Smooth muscle cell (in vitro differentiated cells): ENCODE measurements around the gene IQCE. TPM values are rescaled to one million over a fixed set of nuclear protein-coding genes. Genes with fewer than 3 reads are reported as not detected.

Experiments
- DNase-seq: peaks from one replicate; lab custom pipeline; 2025; ENCODE audit not compliant: unreplicated experiment; lab: John Stamatoyannopoulos, UW
- H2AFZ ChIP-seq: fragments of 200-600 bp; sonication (generic); 2 replicates; pipeline ENCODE4 v1.6.0; 2016; ENCODE audit warnings: antibody characterized with exemption, low read depth, mild to moderate bottlenecking
- H3F3A ChIP-seq: fragments of 200-600 bp; sonication (generic); 2 replicates; pipeline ENCODE4 v1.6.0; 2017; ENCODE audit warnings: antibody characterized with exemption, low read depth
- H3K27ac ChIP-seq: fragments of 200-600 bp; sonication (generic); 2 replicates; pipeline ENCODE4 v1.5.1; 2016; ENCODE audit warnings: low read depth, mild to moderate bottlenecking
- H3K27me3 ChIP-seq: fragments of 200-600 bp; sonication (generic); 2 replicates; pipeline ENCODE4 v1.6.1; 2016; ENCODE audit warnings: low read depth, mild to moderate bottlenecking
- H3K36me3 ChIP-seq: fragments of 200-600 bp; sonication (generic); 2 replicates; pipeline ENCODE4 v1.5.1; 2016; ENCODE audit warnings: low read depth
- H3K4me1 ChIP-seq: fragments of 200-600 bp; sonication (generic); 2 replicates; pipeline ENCODE4 v1.5.1; 2016; ENCODE audit warnings: low read depth
- H3K4me2 ChIP-seq: fragments of 200-600 bp; sonication (generic); 2 replicates; pipeline ENCODE4 v1.6.0; 2016; ENCODE audit warnings: mild to moderate bottlenecking
- H3K4me3 ChIP-seq: fragments of 200-600 bp; sonication (generic); 2 replicates; pipeline ENCODE4 v1.5.1; 2016; ENCODE audit warnings: mild to moderate bottlenecking
- H3K79me2 ChIP-seq: fragments of 200-600 bp; sonication (generic); 2 replicates; pipeline ENCODE4 v1.6.0; 2016; ENCODE audit warnings: low read depth, mild to moderate bottlenecking
- H3K9ac ChIP-seq: fragments of 200-600 bp; sonication (generic); 2 replicates; pipeline ENCODE4 v1.6.0; 2016; ENCODE audit warnings: low read depth
- H3K9me3 ChIP-seq: fragments of 200-600 bp; sonication (generic); replicated peaks from 2 replicates; pipeline ENCODE4 v1.5.1; 2016; ENCODE audit warnings: low read depth
- H4K20me1 ChIP-seq: fragments of 200-600 bp; sonication (generic); 2 replicates; pipeline ENCODE4 v1.6.0; 2016; ENCODE audit warnings: low read depth
- CTCF ChIP-seq: fragments of 200-600 bp; sonication (generic); IDR thresholded peaks from 2 replicates; pipeline ENCODE4 v1.5.1; 2017; ENCODE audit warnings: borderline replicate concordance, mild to moderate bottlenecking, antibody characterized with exemption; ENCODE audit not compliant: insufficient read depth, poor library complexity, severe bottlenecking
- WGBS: methylation state at CpG from one replicate; pipeline ENCODE4 v1.1.7; 2016; ENCODE audit warnings: low lambda C conversion rate; 5-methylcytosine and 5-hydroxymethylcytosine counted together
- polyA plus RNA-seq: library from polyadenylated mRNA; unstranded; fragments of >200 nt; fragmentation: Nextera tagmentation; extraction: Ambion mirVana; gene quantifications from 2 replicates; pipeline ENCODE4 v1.2.1, GENCODE V29; 2016
- total RNA-seq: library from RNA; depleted of rRNA; stranded (reverse); fragments of >200 nt; gene quantifications from 2 replicates; pipeline ENCODE4 v1.2.3, GENCODE V29; 2014

IQCE gene
- total and polyA plus RNA-seq, 2 experiments from 2014 or later, result 5.8 to 12.7 TPM

DNA sequence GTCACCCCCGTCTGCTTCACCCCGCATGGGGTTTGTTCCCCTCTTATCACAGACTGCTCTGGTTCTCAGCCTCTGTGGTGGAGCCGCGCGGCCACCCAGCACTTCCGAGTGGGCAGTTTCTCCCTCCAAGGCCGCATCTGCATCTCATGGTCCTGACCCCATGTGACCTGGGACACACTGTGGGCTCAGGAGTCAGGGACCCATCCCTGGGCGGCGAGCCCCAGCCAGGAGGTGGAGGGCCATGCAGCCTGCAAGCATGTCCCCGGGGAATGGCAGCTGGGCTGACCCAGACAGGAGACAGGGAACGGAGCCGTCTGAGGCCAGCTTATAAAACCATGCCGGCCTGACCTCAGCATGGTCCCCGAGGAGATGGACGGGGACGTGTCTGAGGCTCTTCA, 47.8 kb downstream of the IQCE start:
- peaks cover 8% of the 10 kb centered on the region for H3K4me1 ChIP-seq
- H3K79me2 ChIP-seq, result no peaks in the 10 kb centered on the region
- no peaks in the 10 kb centered on the region for H3K9me3 ChIP-seq
- no peak overlapping the region for H3K4me3 ChIP-seq
- H2AFZ ChIP-seq, result no peak overlapping the region
- TF ChIP-seq CTCF, result no peak
- 84% methylated on average over 16 of the region's 16 CpGs for WGBS
- DNase-seq, result no peak
- no peak overlapping the region for H3K4me2 ChIP-seq
- no peaks in the 10 kb centered on the region for H4K20me1 ChIP-seq
- H3K9ac ChIP-seq, result no peak overlapping the region
- no peaks in the 10 kb centered on the region for H3F3A ChIP-seq
- H3K27ac ChIP-seq, result no peak overlapping the region
- no peaks in the 10 kb centered on the region for H3K27me3 ChIP-seq
- H3K36me3 ChIP-seq, result no peaks in the 10 kb centered on the region

DNA sequence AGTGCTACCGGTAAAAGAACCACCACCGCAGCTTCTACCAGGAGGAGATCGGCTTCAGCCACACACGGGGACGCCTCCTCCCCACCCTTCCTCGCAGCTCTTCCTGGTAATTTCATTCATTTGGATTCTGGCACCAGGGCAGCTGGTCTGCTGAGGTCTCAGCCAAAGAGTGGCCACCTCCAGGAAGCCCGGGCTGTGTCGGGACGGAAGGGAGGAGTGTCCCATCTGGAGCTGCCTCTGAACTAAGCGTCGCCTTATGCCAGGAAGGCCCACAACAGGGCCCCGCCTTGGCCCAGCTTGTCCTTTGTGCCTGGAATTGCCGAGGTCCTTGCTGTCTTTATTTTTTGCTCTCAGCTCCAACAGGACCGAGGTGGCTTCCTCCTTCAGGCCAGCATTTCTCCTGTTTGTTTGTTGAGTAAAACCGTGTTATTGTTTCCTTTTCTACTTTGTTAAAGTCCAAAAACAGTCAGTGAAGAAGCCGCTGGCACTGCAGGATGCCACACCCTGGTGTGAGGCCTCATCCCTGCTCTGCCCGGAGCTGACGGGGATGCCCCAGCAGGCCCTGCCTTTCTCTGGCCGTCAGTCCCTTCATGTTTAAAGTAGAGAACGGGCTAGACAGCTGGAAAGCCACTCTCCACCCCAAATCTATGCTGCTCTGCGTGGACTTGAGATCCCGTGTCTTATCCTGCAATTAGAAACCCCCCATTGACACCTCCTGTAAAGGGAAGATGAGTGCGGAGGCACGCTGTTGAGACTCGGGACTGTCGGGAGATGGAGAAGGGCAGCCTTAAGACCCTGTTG, 48.5 kb downstream of the IQCE start:
- H3K4me3 ChIP-seq, result no peak overlapping the region
- TF ChIP-seq CTCF, result no peak
- H3K4me1 ChIP-seq, result peaks cover 8% of the 10 kb centered on the region
- no peak overlapping the region for H3K27ac ChIP-seq
- no peaks in the 10 kb centered on the region for H3K79me2 ChIP-seq
- H4K20me1 ChIP-seq, result no peaks in the 10 kb centered on the region
- WGBS, result 85% methylated on average over 26 of the region's 26 CpGs
- no peak for DNase-seq
- no peaks in the 10 kb centered on the region for H3K27me3 ChIP-seq
- H3K9ac ChIP-seq, result no peak overlapping the region
- H3F3A ChIP-seq, result no peaks in the 10 kb centered on the region
- H2AFZ ChIP-seq, result no peak overlapping the region
- no peaks in the 10 kb centered on the region for H3K9me3 ChIP-seq
- no peak overlapping the region for H3K4me2 ChIP-seq
- no peaks in the 10 kb centered on the region for H3K36me3 ChIP-seq

DNA sequence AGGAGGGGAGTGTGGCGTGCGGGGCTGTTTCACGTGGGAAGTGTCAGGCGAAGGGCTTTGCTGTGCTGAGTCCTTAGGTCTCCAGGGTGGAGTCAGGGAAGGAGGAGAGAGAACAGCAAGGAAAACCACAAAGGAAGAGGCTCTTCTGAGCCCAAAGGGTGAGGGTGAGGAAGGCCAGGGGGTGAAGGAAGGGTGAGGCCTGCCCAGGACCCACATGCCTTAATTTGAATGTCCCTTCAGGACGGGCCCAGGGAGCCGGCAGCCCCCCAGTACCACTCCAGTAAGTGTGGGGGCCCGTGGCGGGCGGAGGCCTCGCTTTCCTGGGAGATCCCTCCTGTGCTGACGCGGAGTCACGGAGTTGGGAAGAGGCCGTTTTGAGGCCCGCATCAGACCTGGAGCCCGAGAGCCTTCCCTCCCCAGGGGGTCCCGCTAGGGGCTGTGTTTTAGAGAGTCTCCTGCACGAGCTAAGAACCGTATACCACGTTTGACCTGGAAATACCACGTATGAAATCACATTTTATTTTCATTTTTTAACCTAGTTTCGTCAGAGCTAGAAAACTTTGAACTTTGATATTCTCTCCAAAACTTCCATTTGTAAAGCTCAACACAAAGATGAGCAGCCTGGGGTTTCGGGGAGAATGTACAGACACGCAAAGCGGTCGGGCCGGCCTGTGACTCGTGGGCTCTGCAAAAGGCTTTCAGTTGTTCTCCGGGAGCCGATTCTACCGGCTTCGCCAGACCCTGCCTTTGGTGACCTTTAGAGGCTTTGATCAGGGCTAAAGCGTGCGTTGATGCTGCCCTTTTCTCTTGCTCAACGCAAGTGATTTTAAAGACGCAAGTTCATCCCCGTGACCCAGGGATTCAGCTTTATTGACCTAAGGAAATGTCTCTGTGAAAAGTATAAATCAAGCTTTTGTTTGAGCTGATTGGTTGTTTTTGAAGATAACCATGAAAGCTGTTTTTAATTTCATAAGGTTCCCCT, 49.4 kb downstream of the IQCE start:
- no peaks in the 10 kb centered on the region for H4K20me1 ChIP-seq
- no peak overlapping the region for H3K4me2 ChIP-seq
- H3K27me3 ChIP-seq, result no peaks in the 10 kb centered on the region
- no peak for DNase-seq
- no peak overlapping the region for H3K27ac ChIP-seq
- H3K9ac ChIP-seq, result no peak overlapping the region
- H2AFZ ChIP-seq, result no peak overlapping the region
- no peak for TF ChIP-seq CTCF
- H3F3A ChIP-seq, result peaks cover under 1% of the 10 kb centered on the region
- no peaks in the 10 kb centered on the region for H3K79me2 ChIP-seq
- 86% methylated on average over 37 of the region's 37 CpGs for WGBS
- no peaks in the 10 kb centered on the region for H3K36me3 ChIP-seq
- no peaks in the 10 kb centered on the region for H3K9me3 ChIP-seq
- no peak overlapping the region for H3K4me3 ChIP-seq
- peaks cover 8% of the 10 kb centered on the region for H3K4me1 ChIP-seq
